GM21515 (cell line): ENCODE data around the gene VEZF1.

Experiments used
- ATAC-seq: cut with Tn5 transposase; IDR thresholded peaks from one replicate; pipeline ENCODE4 v1.9.1; 2021; ENCODE audit not compliant: unreplicated experiment

VEZF1 gene

DNA sequence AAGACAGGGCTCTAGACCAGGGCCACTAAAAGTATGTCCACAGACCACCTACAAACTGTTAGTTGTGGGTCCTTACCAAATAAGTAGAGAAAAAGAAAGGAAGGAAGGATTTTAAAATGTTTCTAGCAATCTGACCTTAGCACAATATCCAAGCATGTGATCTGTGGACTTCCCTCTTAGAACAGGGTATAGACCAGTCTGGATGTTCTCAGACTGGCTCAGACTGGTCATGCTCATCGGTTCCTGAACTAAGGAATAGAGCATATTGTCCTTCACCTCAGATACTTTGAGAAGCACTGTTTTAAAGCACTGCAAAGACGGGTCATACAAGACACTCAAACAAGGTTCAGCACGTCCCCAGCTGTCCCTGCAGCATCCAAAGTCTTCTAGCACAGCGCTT is 58.7 kb downstream of the VEZF1 start:
- no peak for ATAC-seq

- no peak for ATAC-seq
These were observed 59.1 kb downstream of the VEZF1 start for GRCh38 chr17:57928928-57929327.

- no peak for ATAC-seq
These were observed 60.9 kb downstream of the VEZF1 start for GRCh38 chr17:57927048-57927723.

DNA sequence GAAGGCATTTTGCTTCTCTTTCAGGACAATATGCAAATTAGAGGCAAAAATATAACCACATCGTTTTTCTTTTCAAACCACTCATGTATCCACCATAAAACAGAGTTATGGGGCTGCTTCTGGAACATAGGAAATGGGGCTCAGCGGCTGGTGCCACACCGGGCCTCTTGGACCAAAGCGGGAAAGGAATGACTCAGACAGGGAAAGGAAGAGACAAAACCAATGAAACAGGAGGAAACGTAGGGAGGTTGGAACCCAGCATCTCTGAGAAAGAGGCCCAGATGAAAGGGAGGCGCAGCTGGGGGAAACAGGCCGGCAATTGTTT is 61.4 kb downstream of the VEZF1 start:
- ATAC-seq = no peak

- ATAC-seq = no peak
These were observed 62.6 kb downstream of the VEZF1 start for GRCh38 chr17:57925361-57925990.

DNA sequence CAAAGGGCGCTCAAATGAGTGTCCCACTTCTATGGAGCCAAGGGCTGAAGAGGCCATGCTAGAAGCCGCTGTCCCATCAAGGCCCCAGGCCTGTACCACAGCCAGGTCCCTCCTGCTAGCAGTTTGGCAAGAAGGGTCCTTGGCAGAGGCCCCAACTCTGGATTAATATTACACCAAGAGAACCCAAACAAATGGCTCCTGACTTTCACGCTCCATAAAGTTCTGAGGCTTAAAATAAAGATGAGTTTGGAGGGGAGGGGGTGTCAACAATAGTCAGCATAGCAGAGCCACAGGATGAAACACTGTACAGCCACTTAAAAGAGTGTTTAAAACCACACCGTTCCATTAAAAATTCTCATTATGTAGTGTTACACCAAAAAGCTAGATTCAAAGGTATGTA is 63.4 kb downstream of the VEZF1 start:
- ATAC-seq = no peak
